PC-9 (cell line): Measurements from ENCODE around the gene OR52N5.

Experiments
- EZH2 ChIP-seq: fragments of 200-600 bp; sonication (generic); IDR thresholded peaks from 2 replicates; pipeline ENCODE4 v1.8.0; 2017; ENCODE audit warnings: antibody characterized with exemption, low read depth
- TF ChIP-seq, protein P1 (sequence below): fragments of 200-600 bp; sonication (generic); conservative IDR thresholded peaks from 2 replicates; pipeline ENCODE4 v1.6.1; 2017; ENCODE audit warnings: mixed run types, antibody characterized with exemption, mild to moderate bottlenecking, moderate library complexity

DNA sequence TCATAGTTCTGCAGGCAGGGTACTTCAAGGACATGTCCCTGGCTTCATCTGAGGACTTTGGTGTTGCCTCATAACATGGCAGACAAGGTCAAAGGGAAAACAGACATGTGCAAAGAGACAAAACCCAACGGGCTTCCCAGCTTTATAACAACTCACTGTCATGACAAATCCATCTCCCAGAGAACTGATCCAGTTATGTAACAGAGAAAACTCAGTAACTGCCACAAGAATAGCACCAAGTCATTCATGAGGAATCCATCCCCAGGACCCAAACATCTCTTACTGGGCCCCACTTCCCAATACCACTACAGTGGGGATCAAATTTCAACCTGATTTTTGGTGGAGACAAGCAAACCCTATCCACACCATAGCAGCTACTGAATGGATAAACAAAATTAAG lies 16.1 kb downstream of the OR52N5 start:
- TF ChIP-seq, protein P1, sequence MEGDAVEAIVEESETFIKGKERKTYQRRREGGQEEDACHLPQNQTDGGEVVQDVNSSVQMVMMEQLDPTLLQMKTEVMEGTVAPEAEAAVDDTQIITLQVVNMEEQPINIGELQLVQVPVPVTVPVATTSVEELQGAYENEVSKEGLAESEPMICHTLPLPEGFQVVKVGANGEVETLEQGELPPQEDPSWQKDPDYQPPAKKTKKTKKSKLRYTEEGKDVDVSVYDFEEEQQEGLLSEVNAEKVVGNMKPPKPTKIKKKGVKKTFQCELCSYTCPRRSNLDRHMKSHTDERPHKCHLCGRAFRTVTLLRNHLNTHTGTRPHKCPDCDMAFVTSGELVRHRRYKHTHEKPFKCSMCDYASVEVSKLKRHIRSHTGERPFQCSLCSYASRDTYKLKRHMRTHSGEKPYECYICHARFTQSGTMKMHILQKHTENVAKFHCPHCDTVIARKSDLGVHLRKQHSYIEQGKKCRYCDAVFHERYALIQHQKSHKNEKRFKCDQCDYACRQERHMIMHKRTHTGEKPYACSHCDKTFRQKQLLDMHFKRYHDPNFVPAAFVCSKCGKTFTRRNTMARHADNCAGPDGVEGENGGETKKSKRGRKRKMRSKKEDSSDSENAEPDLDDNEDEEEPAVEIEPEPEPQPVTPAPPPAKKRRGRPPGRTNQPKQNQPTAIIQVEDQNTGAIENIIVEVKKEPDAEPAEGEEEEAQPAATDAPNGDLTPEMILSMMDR, result no peak
- TF ChIP-seq EZH2, result no peak
